ENCODE results near the gene ALCAM. TPM values are rescaled to one million over a fixed set of nuclear protein-coding genes. Genes with fewer than 3 reads are reported as not detected.

Gene ALCAM
- total and polyA plus RNA-seq, 2 donors (not counting 1 experiment from before 2014, with no cell fraction given): 6.2 to 23.8 TPM

DNA sequence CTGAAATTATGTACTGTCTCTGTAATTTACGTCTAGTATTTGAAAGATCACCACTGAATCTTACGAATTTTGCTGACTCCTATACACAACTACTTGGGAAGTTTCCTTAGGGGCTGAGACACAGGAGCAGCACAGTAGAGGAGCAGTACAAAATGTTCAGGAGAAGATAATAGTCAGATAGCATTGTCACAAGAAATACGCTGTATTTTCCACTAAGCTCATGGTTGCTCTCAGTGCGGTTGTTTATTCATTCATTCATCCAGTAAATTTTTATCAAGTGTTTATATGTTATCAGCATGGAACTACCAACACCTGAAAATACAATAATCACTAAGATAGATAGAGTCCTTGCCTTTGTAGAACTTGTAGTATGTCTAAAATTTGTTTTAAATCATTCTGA, 34.5 kb downstream of the ALCAM start:
- Mint-ChIP-seq H3K4me3 (no peak overlapping the region), H3K27ac (no peak overlapping the region), H3K27me3 (no peaks in the 10 kb centered on the region), H3K9me3 (ENCODE audit: insufficient read depth) (peaks cover 8% of the 10 kb centered on the region), H3K4me1 (peaks cover 5% of the 10 kb centered on the region)
- Histone ChIP-seq H3K9ac (ENCODE audit: low read length) (no peak overlapping the region), H3K27ac (ENCODE audit: low read length in 2 of 2) (no peak overlapping the region), H3K9me3 (ENCODE audit: control extremely low read depth in 1 of 3, control insufficient read depth in 2 of 3, insufficient read depth in 1 of 3, low read length in 2 of 3) (peaks cover 3 to 12% (median 7%) of the 10 kb centered on the region in 3 donors), H4K20me1 (ENCODE audit: control insufficient read depth, insufficient read depth, low read length, poor library complexity, severe bottlenecking) (no peaks in the 10 kb centered on the region), H3K4me3 (ENCODE audit: control extremely low read depth in 1 of 5, extremely low read depth in 1 of 5, insufficient read depth in 1 of 5, low read depth in 2 of 5, low read length in 4 of 5) (no peak overlapping the region), H3K4me2 (replicated peaks; ENCODE audit: low read depth, low read length, poor library complexity, severe bottlenecking) (no peak overlapping the region), H2AFZ (ENCODE audit: insufficient read depth, low read depth, low read length, poor library complexity, severe bottlenecking) (no peak overlapping the region), H3K4me1 (ENCODE audit: control insufficient read depth in 2 of 2, insufficient read depth in 2 of 2, low read length in 2 of 2) (no peaks in the 10 kb centered on the region), H3K79me2 (ENCODE audit: control insufficient read depth, insufficient read depth, low read length) (peaks cover 33% of the 10 kb centered on the region), H3K27me3 (replicated peaks in 1 of 4; ENCODE audit: control extremely low read depth in 1 of 4, control insufficient read depth in 3 of 4, insufficient read depth in 4 of 4, low read length in 3 of 4) (no peaks in the 10 kb centered on the region), H3K36me3 (replicated peaks in 1 of 2; ENCODE audit: control extremely low read depth in 1 of 2, control insufficient read depth in 1 of 2, extremely low read depth in 1 of 2, insufficient read depth in 2 of 2, low read length in 1 of 2) (no peaks in the 10 kb centered on the region)
- intact Hi-C loops (cut with micrococcal nuclease): no loop called here
- ChIA-PET POLR2A (no interaction called here), CTCF (no interaction called here)
- WGBS (ENCODE audit: insufficient coverage): no CpG with 5 or more reads among the region's 4 CpGs
- DNase-seq (no peak), ATAC-seq (ENCODE audit: low read depth) (no peak)
- TF ChIP-seq, protein P1, sequence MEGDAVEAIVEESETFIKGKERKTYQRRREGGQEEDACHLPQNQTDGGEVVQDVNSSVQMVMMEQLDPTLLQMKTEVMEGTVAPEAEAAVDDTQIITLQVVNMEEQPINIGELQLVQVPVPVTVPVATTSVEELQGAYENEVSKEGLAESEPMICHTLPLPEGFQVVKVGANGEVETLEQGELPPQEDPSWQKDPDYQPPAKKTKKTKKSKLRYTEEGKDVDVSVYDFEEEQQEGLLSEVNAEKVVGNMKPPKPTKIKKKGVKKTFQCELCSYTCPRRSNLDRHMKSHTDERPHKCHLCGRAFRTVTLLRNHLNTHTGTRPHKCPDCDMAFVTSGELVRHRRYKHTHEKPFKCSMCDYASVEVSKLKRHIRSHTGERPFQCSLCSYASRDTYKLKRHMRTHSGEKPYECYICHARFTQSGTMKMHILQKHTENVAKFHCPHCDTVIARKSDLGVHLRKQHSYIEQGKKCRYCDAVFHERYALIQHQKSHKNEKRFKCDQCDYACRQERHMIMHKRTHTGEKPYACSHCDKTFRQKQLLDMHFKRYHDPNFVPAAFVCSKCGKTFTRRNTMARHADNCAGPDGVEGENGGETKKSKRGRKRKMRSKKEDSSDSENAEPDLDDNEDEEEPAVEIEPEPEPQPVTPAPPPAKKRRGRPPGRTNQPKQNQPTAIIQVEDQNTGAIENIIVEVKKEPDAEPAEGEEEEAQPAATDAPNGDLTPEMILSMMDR (IDR thresholded peaks at IDR 0.05): no peak
- TF ChIP-seq EZH2 (IDR thresholded peaks at IDR 0.05; ENCODE audit: borderline replicate concordance, insufficient read depth, low read depth, low read length, poor library complexity, severe bottlenecking): no peak

DNA sequence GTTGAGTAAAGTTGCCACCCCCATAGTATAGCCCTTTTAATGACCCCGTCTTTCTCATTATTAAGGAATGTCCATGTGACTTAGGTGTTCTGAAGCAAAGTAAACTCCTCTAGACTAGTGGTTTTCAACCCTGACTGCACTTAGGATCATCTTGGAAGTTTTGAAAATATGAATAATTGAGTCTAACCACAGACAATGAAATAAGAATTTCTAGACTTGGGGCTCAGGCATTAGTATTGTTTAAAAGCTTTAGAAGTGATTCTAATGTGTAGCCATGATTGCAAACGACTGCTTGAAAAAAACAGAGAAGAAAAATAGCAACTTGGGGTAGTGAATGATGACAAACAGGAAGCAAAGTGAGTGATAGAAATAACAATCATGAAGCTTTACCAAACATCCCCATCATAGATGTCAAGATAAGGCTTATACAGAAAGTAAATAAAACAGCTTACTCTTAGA, 35.0 kb downstream of the ALCAM start:
- CTCF ChIA-PET: interaction anchor here (0.7 kb wide), 1 partner anchor 1129 kb away, joined by 3 read pairs; no protein-coding TSS in a partner anchor
- peaks cover 8% of the 10 kb centered on the region for H3K9me3 Mint-ChIP-seq (ENCODE audit: insufficient read depth)
- H3K4me2 ChIP-seq (replicated peaks; ENCODE audit: low read depth, low read length, poor library complexity, severe bottlenecking): no peak overlapping the region
- H3K4me1 Mint-ChIP-seq: peaks cover 5% of the 10 kb centered on the region
- POLR2A ChIA-PET: no interaction called here
- no peak for DNase-seq
- H2AFZ ChIP-seq (ENCODE audit: insufficient read depth, low read depth, low read length, poor library complexity, severe bottlenecking): no peak overlapping the region
- H3K36me3 ChIP-seq (replicated peaks in 1 of 2; ENCODE audit: control extremely low read depth in 1 of 2, control insufficient read depth in 1 of 2, extremely low read depth in 1 of 2, insufficient read depth in 2 of 2, low read length in 1 of 2): no peaks in the 10 kb centered on the region
- intact Hi-C loops (cut with micrococcal nuclease): no loop called here
- TF ChIP-seq, protein P1 (IDR thresholded peaks at IDR 0.05): no peak
- no peak for TF ChIP-seq EZH2 (IDR thresholded peaks at IDR 0.05; ENCODE audit: borderline replicate concordance, insufficient read depth, low read depth, low read length, poor library complexity, severe bottlenecking)
- H4K20me1 ChIP-seq (ENCODE audit: control insufficient read depth, insufficient read depth, low read length, poor library complexity, severe bottlenecking): no peaks in the 10 kb centered on the region
- H3K4me3 ChIP-seq (ENCODE audit: control extremely low read depth in 1 of 5, extremely low read depth in 1 of 5, insufficient read depth in 1 of 5, low read depth in 2 of 5, low read length in 4 of 5): no peak overlapping the region
- H3K27me3 Mint-ChIP-seq: no peaks in the 10 kb centered on the region
- H3K9me3 ChIP-seq (ENCODE audit: control extremely low read depth in 1 of 3, control insufficient read depth in 2 of 3, insufficient read depth in 1 of 3, low read length in 2 of 3): peaks cover 3 to 12% (median 7%) of the 10 kb centered on the region in 3 donors
- H3K27ac Mint-ChIP-seq: no peak overlapping the region
- H3K9ac ChIP-seq (ENCODE audit: low read length): no peak overlapping the region
- H3K4me1 ChIP-seq (ENCODE audit: control insufficient read depth in 2 of 2, insufficient read depth in 2 of 2, low read length in 2 of 2): no peaks in the 10 kb centered on the region
- no peaks in the 10 kb centered on the region for H3K27me3 ChIP-seq (replicated peaks in 1 of 4; ENCODE audit: control extremely low read depth in 1 of 4, control insufficient read depth in 3 of 4, insufficient read depth in 4 of 4, low read length in 3 of 4)
- no CpG with 5 or more reads among the region's 2 CpGs for whole genome bisulfite sequencing (ENCODE audit: insufficient coverage)
- no peak for ATAC-seq (ENCODE audit: low read depth)
- no peak overlapping the region for H3K27ac ChIP-seq (ENCODE audit: low read length in 2 of 2)
- no peak overlapping the region for H3K4me3 Mint-ChIP-seq
- H3K79me2 ChIP-seq (ENCODE audit: control insufficient read depth, insufficient read depth, low read length): peaks cover 28% of the 10 kb centered on the region

Data from B cell (primary cell).